CD4-positive, alpha-beta T cell (primary cell): ENCODE results near the gene ICOS. TPM values are rescaled to one million over a fixed set of nuclear protein-coding genes. Genes with fewer than 3 reads are reported as not detected.
"Not testable (repeated sequence)": the region's sequence is repeated elsewhere in the genome, so short reads cannot be mapped to it uniquely, and the experiment has no call there.

ENCODE experiments used
- ATAC-seq: fragments of 200-7000 bp; cut with Tn5 transposase; one replicate; pipeline ENCODE4 v1.10.0; 2022; ENCODE audit warnings: mild to moderate bottlenecking; ENCODE audit not compliant: poor library complexity
- CTCF ChIA-PET: fragments of 350-600 bp; sonication (Branson Sonifier 250); formaldehyde crosslinking; loops from one replicate; lab custom pipeline; 2021; ENCODE audit warnings: antibody characterized with exemption, inconsistent platforms; lab: Charles Lee
- POLR2A ChIA-PET: fragments of 350-600 bp; sonication (Branson Sonifier 250); formaldehyde crosslinking; loops from one replicate; lab custom pipeline; 2021; ENCODE audit warnings: antibody characterized with exemption, inconsistent platforms; lab: Charles Lee
- DNase-seq, 14 experiments: peaks; one replicate each; pipeline ENCODE4 v3.0.0-alpha.2; 2013 to 2020; ENCODE audit warnings: mixed read lengths in 2 of 14
- H3K27ac ChIP-seq, 2 donors: one replicate each; pipeline versions ENCODE4 v1.5.1 to v1.7.0; 2013; ENCODE audit warnings: low read length in 2 of 2, low read depth in 1 of 2, mild to moderate bottlenecking in 1 of 2
- H3K27me3 ChIP-seq, 2 experiments: 1 replicate in 1 of 2; 2 replicates in 1 of 2; pipeline versions ENCODE4 v1.6.1 to v1.7.0; 2013; ENCODE audit warnings: low read length in 2 of 2, control low read depth in 1 of 2, mild to moderate bottlenecking in 1 of 2, moderate library complexity in 1 of 2; ENCODE audit not compliant: insufficient read depth in 2 of 2, control insufficient read depth in 1 of 2
- H3K36me3 ChIP-seq: one replicate; pipeline ENCODE4 v1.6.1; 2013; ENCODE audit warnings: low read length, control low read depth; ENCODE audit not compliant: insufficient read depth
- H3K4me1 ChIP-seq: one replicate; pipeline ENCODE4 v1.6.1; 2013; ENCODE audit warnings: low read length, control low read depth; ENCODE audit not compliant: insufficient read depth
- H3K4me3 ChIP-seq: one replicate; pipeline ENCODE4 v1.5.1; 2013; ENCODE audit warnings: mild to moderate bottlenecking, low read length, moderate library complexity
- H3K9me3 ChIP-seq, 2 experiments: 1 replicate in 1 of 2; 2 replicates in 1 of 2; pipeline versions ENCODE4 v1.6.1 to v1.7.0; 2013; ENCODE audit warnings: low read length in 2 of 2, mild to moderate bottlenecking in 2 of 2, control low read depth in 1 of 2, moderate library complexity in 1 of 2; ENCODE audit not compliant: control insufficient read depth in 1 of 2, insufficient read depth in 1 of 2
- H3K27ac Mint-ChIP-seq: one replicate; pipeline ENCODE4 v1.8.0; 2020; ENCODE audit warnings: mixed read lengths
- H3K27me3 Mint-ChIP-seq: one replicate; pipeline ENCODE4 v1.8.0; 2021; ENCODE audit warnings: mixed read lengths
- H3K36me3 Mint-ChIP-seq: one replicate; pipeline ENCODE4 v1.8.0; 2021; ENCODE audit warnings: low read depth, mixed read lengths
- H3K4me1 Mint-ChIP-seq: one replicate; pipeline ENCODE4 v1.8.0; 2021; ENCODE audit warnings: low read depth, mixed read lengths
- H3K4me3 Mint-ChIP-seq: one replicate; pipeline ENCODE4 v1.8.0; 2020; ENCODE audit warnings: mild to moderate bottlenecking, mixed read lengths
- H3K9me3 Mint-ChIP-seq: one replicate; pipeline ENCODE4 v1.8.0; 2020; ENCODE audit warnings: mixed read lengths
- CTCF ChIP-seq: fragments of 200-600 bp; IDR thresholded peaks from one replicate; pipeline ENCODE4 v1.8.0; 2022; ENCODE audit warnings: antibody characterized with exemption, mild to moderate bottlenecking
- intact Hi-C, 2 experiments: fragments of 100-400 bp; cut with DNase I in 1 of 2; cut with micrococcal nuclease in 1 of 2; formaldehyde crosslinking; loops; one replicate each; pipeline versions ENCODE4 v1.15.1 to v1.9.0; 2023 to 2025; cut with DNase I, micrococcal nuclease
- total RNA-seq, 174 experiments: library from RNA in 2 of 174; stranded (reverse) in 2 of 174; gene quantifications; one replicate each; pipeline ENCODE4 v1.2.3 and lab custom pipeline; 2021 to 2026

The ICOS gene
- total RNA-seq, 2 experiments from 2014 or later = 93.3 to 98.1 TPM

DNA sequence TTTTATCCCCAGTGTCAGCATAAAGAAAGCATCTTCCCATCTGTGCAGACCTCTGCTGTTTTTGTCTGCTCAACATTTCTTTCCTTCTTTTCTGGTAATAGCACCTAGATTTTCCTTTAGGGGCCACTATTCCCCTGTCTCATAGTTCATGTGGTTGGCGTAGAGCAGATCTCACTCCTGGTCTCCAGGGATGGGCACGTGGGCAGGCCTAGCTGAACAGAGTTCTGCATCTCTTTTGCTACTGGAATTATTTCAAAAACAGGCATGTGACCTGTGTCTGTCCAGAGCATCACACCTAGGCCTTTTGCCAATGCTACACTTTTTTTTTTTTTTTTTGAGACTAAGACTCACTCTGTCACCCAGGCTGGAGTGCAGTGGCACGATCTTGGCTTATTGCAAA is 17.7 kb upstream of the ICOS start:
- no peak for ATAC-seq
- H3K27ac ChIP-seq = no peak overlapping the region
- Mint-ChIP-seq H3K9me3 (no peaks in the 10 kb centered on the region), H3K4me3 (no peak overlapping the region), H3K4me1 (peaks cover 25% of the 10 kb centered on the region), H3K27me3 (no peaks in the 10 kb centered on the region), H3K27ac (no peak overlapping the region), H3K36me3 (no peaks in the 10 kb centered on the region)
- H3K4me3 ChIP-seq = no peak overlapping the region
- H3K36me3 ChIP-seq = no peaks in the 10 kb centered on the region
- intact Hi-C loops = loop anchor here in 1 of 2 experiments (10.0 kb wide), 1 partner anchor 1344 kb away; no protein-coding TSS in a partner anchor
- TF ChIP-seq CTCF = no peak
- ChIA-PET POLR2A (interaction anchor here (0.6 to 0.7 kb wide), 2 partner anchors 147 to 206 kb away, joined by 3 read pairs; no protein-coding TSS in a partner anchor), CTCF (interaction anchor here (0.7 kb wide), 1 partner anchor 147 kb away, joined by 3 read pairs; no protein-coding TSS in a partner anchor)
- H3K27me3 ChIP-seq = no peaks in the 10 kb centered on the region
- DNase-seq = no peak
- peaks cover 7% of the 10 kb centered on the region for H3K4me1 ChIP-seq
- no peaks in the 10 kb centered on the region for H3K9me3 ChIP-seq

GRCh38 chr2:203925512-203926158 is 10.9 kb upstream of the ICOS start:
- no peak overlapping the region for H3K4me3 Mint-ChIP-seq
- no peak for TF ChIP-seq CTCF
- Histone ChIP-seq H3K9me3 (no peaks in the 10 kb centered on the region), H3K4me1 (no peaks in the 10 kb centered on the region), H3K4me3 (no peak overlapping the region), H3K36me3 (no peaks in the 10 kb centered on the region), H3K27ac (no peak overlapping the region), H3K27me3 (no peaks in the 10 kb centered on the region)
- ChIA-PET CTCF (interaction anchor here (1.6 kb wide), 1 partner anchor 16 kb away, joined by 3 read pairs; no protein-coding TSS in a partner anchor), POLR2A (no interaction called here)
- ATAC-seq (no peak), DNase-seq (no peak)
- H3K27ac Mint-ChIP-seq = no peak overlapping the region
- no peaks in the 10 kb centered on the region for H3K36me3 Mint-ChIP-seq
- no peaks in the 10 kb centered on the region for H3K27me3 Mint-ChIP-seq
- intact Hi-C loops = loop anchor here in 1 of 2 experiments (10.0 kb wide), 1 partner anchor 219 kb away; no protein-coding TSS in a partner anchor
- H3K4me1 Mint-ChIP-seq = peaks cover 10% of the 10 kb centered on the region
- no peaks in the 10 kb centered on the region for H3K9me3 Mint-ChIP-seq

DNA sequence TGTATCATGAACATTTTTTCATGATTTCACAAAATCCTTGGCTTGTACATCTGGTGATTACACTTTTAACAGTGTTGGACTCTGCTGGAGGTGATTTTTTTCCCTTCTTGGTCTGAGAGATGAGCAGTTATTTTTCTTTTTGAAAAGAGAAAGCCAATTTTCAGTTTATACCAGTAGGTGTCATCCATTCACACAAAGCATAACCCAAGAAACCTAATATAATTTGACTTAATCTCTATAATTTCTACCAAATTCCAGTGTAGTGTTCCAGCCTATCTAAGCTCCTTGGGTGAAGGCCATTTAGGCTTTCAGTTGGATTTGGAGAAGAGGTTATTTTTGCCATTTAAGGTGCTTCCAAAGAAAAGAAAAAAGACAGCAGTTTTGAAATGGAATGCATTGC is 7.7 kb upstream of the ICOS start:
- Mint-ChIP-seq H3K27me3 (no peaks in the 10 kb centered on the region), H3K27ac (no peak overlapping the region), H3K9me3 (no peaks in the 10 kb centered on the region), H3K4me3 (no peak overlapping the region), H3K36me3 (no peaks in the 10 kb centered on the region), H3K4me1 (peaks cover 39% of the 10 kb centered on the region)
- ATAC-seq (peak; percentile 41), DNase-seq (peak in 3 of 14 experiments; percentile 52 to 62 (median 59))
- intact Hi-C loops = loop anchor here (1.0 to 10.0 kb wide), 4 partner anchors 122 to 249 kb away; no protein-coding TSS in a partner anchor
- ChIA-PET POLR2A (interaction anchor here (1.0 kb wide), 1 partner anchor 8 kb away, joined by 3 read pairs; the partner anchor contains the start of gene ICOS), CTCF (interaction anchor here (0.6 to 2.2 kb wide), 7 partner anchors 22 to 249 kb away, joined by 3 to 9 read pairs (median 3); no protein-coding TSS in a partner anchor)
- Histone ChIP-seq H3K9me3 (no peaks in the 10 kb centered on the region), H3K4me3 (no peak overlapping the region), H3K27ac (no peak overlapping the region), H3K36me3 (no peaks in the 10 kb centered on the region), H3K27me3 (no peaks in the 10 kb centered on the region), H3K4me1 (peaks cover 19% of the 10 kb centered on the region)
- peak; percentile 80 for TF ChIP-seq CTCF

GRCh38 chr2:203931262-203931661 is 5.3 kb upstream of the ICOS start:
- DNase-seq, ATAC-seq, H3K27ac ChIP-seq, H3K36me3 ChIP-seq, H3K27me3 Mint-ChIP-seq, POLR2A ChIA-PET, H3K4me3 ChIP-seq, H3K4me3 Mint-ChIP-seq, H3K9me3 Mint-ChIP-seq, CTCF ChIA-PET, H3K9me3 ChIP-seq, H3K36me3 Mint-ChIP-seq, H3K27me3 ChIP-seq: not testable (repeated sequence)
- H3K4me1 Mint-ChIP-seq = peaks cover 61% of the 10 kb centered on the region
- H3K27ac Mint-ChIP-seq = peak overlapping the region; percentile 93
- H3K4me1 ChIP-seq = peaks cover 41% of the 10 kb centered on the region
- intact Hi-C loops = loop anchor here (2.0 to 10.0 kb wide), 4 partner anchors 214 to 916 kb away; partner anchors contain the start of gene NBEAL1 (in 1 of the 2)
